Coronary artery (tissue), 2 donors: ENCODE data around the gene RASAL2.

Experiments used
- DNase-seq: peaks from one replicate; pipeline ENCODE4 v3.0.0-alpha.2; 2017; ENCODE audit warnings: low spot score
- H3K27ac ChIP-seq, 2 donors: fragments of 200-600 bp; sonication (generic); one replicate each; pipeline ENCODE4 v1.5.1; 2016 to 2019
- H3K4me3 ChIP-seq: fragments of 200-600 bp; sonication (generic); 2 replicates; pipeline ENCODE4 v1.5.1; 2016; ENCODE audit warnings: mild to moderate bottlenecking, moderate library complexity
- TF ChIP-seq, protein P1 (sequence below): fragments of 200-600 bp; sonication (generic); IDR thresholded peaks from one replicate; pipeline ENCODE4 v1.5.1; 2019; ENCODE audit warnings: antibody characterized with exemption

The RASAL2 gene

DNA sequence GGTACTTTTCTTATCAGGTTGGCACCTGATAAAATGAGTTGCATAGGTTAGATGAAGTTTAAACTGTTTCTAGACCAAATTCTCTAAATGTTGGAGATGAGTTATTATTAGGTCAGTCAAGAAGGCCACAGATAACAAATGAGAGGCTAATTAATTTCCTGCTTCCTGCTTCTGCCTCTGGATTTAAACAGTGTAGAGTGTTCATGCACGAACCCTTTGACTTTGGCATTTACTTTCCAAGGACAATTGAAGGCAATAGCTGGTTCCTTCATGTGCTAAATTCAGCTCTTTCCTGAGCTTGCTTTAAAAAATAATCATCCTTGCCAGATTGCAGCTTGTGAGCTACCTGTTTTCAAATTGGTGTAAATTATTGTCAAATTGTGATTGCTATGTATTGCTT is 80.6 kb downstream of the RASAL2 start:
- H3K4me3 ChIP-seq, result no peak overlapping the region
- DNase-seq, result no peak

DNA sequence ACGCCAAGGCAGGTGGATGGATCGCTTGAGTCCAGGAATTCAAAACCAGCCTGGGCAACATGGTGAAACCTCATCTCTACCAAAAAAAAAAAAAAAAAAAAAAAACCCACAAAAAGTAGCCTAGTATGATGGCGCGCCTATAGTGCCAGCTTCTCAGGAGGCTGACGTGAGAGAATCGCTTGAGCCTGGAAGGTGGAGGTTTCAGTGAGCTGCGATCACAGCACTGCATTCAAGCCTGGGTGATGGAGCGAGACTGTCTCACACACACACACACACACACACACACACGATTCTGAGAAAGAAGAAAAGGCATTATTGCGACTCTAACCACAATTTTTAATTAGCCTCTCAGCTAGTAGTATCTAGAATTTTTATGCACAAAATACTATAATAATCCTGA is 86.5 kb downstream of the RASAL2 start:
- TF ChIP-seq, protein P1, sequence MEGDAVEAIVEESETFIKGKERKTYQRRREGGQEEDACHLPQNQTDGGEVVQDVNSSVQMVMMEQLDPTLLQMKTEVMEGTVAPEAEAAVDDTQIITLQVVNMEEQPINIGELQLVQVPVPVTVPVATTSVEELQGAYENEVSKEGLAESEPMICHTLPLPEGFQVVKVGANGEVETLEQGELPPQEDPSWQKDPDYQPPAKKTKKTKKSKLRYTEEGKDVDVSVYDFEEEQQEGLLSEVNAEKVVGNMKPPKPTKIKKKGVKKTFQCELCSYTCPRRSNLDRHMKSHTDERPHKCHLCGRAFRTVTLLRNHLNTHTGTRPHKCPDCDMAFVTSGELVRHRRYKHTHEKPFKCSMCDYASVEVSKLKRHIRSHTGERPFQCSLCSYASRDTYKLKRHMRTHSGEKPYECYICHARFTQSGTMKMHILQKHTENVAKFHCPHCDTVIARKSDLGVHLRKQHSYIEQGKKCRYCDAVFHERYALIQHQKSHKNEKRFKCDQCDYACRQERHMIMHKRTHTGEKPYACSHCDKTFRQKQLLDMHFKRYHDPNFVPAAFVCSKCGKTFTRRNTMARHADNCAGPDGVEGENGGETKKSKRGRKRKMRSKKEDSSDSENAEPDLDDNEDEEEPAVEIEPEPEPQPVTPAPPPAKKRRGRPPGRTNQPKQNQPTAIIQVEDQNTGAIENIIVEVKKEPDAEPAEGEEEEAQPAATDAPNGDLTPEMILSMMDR, result no peak
- no peak for DNase-seq
- no peak overlapping the region for H3K4me3 ChIP-seq
- H3K27ac ChIP-seq, result no peak overlapping the region

More for the DNA sequence above, 80.6 kb downstream of the RASAL2 start:
- H3K27ac ChIP-seq, result no peak overlapping the region
- TF ChIP-seq, protein P1, result no peak

GRCh38 chr1:178183796-178184195 is 89.9 kb downstream of the RASAL2 start:
- TF ChIP-seq, protein P1, result no peak
- Histone ChIP-seq H3K4me3 (no peak overlapping the region), H3K27ac (no peak overlapping the region)
- no peak for DNase-seq

DNA sequence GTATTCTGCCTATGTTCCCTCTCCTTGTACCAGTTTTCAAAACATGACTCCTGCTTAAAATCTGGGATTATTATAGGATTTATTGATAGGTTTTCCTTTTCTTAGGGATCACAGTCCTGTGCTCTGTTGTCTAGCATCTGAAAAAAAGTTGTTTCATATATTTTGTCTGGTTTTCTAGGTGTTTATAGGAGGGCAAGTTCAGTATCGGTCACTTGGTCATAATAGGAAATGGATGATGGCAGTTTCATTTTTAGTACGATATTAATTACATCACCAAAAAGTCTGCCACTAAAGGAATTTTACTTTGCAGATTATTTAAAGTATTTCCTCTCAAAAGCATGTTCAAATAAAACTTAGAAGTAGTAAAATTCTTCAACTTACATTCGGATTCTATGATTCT is 94.4 kb downstream of the RASAL2 start:
- TF ChIP-seq, protein P1, result no peak
- Histone ChIP-seq H3K27ac (no peak overlapping the region), H3K4me3 (peak overlapping the region; percentile 18)
- no peak for DNase-seq

DNA sequence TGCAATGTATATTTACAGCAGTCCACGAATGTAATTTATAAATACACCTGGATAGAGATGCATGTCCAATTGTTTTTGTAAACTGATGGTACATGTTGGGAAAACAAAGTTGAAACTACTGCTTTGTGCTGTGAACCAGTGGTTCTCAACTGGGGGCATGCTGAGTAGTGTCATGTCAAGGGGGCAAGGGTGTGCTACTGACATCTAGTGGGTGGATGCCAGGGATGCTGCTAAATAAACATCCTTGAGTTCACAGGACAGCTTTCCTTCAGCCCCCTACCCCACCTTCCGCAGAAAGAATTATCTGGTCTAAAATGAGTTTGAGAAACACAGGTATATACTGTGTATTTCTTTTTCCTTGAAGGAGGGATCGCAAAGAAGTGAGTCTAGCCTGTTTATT is 95.9 kb downstream of the RASAL2 start:
- no peak for DNase-seq
- H3K4me3 ChIP-seq, result no peak overlapping the region
- TF ChIP-seq, protein P1, result no peak
- H3K27ac ChIP-seq, result no peak overlapping the region

DNA sequence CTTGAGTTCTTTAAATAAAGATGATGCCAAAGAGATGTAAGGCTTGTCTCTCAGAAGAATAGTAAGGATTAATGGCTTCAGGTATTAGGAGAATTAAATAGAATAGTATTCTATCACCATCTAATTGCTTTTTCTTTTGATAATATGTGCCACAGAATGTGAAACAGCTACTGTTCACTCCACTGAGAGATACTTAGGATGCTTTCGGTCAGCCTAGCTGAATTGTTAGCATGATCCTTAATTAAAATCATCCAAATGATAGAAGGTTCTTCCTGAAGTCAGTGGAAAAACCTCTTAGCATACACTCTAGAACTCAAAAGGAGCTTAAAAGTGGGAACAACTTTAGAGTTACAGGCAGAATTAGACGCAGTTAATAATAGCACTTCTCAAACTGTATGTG is 97.0 kb downstream of the RASAL2 start:
- H3K4me3 ChIP-seq, result no peak overlapping the region
- TF ChIP-seq, protein P1, result no peak
- no peak for DNase-seq
- no peak overlapping the region for H3K27ac ChIP-seq

DNA sequence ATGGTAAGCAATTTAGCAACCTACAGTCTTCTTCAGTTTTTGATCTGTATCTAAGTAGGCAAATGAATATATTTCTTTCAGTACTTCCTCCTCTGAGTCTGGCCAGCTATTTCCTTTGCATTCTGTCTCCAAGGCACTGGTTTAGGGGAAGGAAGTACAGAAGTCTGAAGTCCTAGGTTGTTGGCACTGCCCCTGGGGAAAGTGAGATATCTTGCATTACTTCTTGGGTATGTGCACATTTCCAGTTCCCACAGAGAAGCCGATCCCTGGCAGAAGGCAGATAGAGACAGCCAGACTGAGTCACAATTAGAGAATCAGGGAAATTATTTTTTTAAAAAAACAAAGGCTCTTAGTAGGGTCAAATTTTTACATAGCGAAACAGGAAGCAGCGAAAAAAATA is 98.8 kb downstream of the RASAL2 start:
- H3K4me3 ChIP-seq, result no peak overlapping the region
- no peak for DNase-seq

More for the DNA sequence above, 98.8 kb downstream of the RASAL2 start:
- TF ChIP-seq, protein P1, result no peak
- H3K27ac ChIP-seq, result no peak overlapping the region
